Astrocyte of the cerebellum (primary cell): Measurements from ENCODE around the gene HPS3.
A peak's percentile ranks its signal among the peaks of the same experiment; 100 is the strongest.

Source experiments
- DNase-seq: peaks from one replicate; pipeline ENCODE4 v3.0.0-alpha.2; 2011; ENCODE audit warnings: low read depth
- H3K4me3 ChIP-seq: 2 replicates; pipeline ENCODE4 v1.5.1; 2011; ENCODE audit warnings: mild to moderate bottlenecking, low read depth, low read length, moderate library complexity
- CTCF ChIP-seq: IDR thresholded peaks from 2 replicates; pipeline ENCODE4 v1.5.1; 2012; ENCODE audit warnings: low read length, low read depth, moderate library complexity, mild to moderate bottlenecking; ENCODE audit errors: missing control alignments
- in situ Hi-C: cut with HindIII; loops from 2 replicates; pipeline ENCODE4 v1.10.0; 2017; ENCODE audit warnings: low sequenced_read_pairs

Gene HPS3

GRCh38 chr3:149086232-149086988 lies 43.0 kb upstream of the HPS3 start, which contains the start of gene HLTF:
TSS of gene HLTF (minus strand) at chr3:149086533. CDS start at chr3:149086336, 197 bp downstream.
- no peak for TF ChIP-seq CTCF
- in situ Hi-C loops: no loop called here
- H3K4me3 ChIP-seq: peak within 1 kb of the TSS; percentile 87
- peak; percentile 93 for DNase-seq

GRCh38 chr3:149087208-149087607 lies 42.2 kb upstream of the HPS3 start:
- DNase-seq: no peak
- in situ Hi-C loops: no loop called here
- no peak for TF ChIP-seq CTCF
- H3K4me3 ChIP-seq: no peak overlapping the region

- TF ChIP-seq CTCF: no peak
- no peak for DNase-seq
- in situ Hi-C loops: no loop called here
- H3K4me3 ChIP-seq: no peak overlapping the region
These were observed 40.0 kb upstream of the HPS3 start for GRCh38 chr3:149089395-149089794.

GRCh38 chr3:149090461-149090860 lies 39.0 kb upstream of the HPS3 start:
- DNase-seq: no peak
- TF ChIP-seq CTCF: no peak
- in situ Hi-C loops: no loop called here
- no peak overlapping the region for H3K4me3 ChIP-seq

GRCh38 chr3:149090907-149091306 lies 38.5 kb upstream of the HPS3 start:
- no peak for TF ChIP-seq CTCF
- in situ Hi-C loops: no loop called here
- no peak for DNase-seq
- no peak overlapping the region for H3K4me3 ChIP-seq

GRCh38 chr3:149091983-149092382 lies 37.5 kb upstream of the HPS3 start:
- in situ Hi-C loops: no loop called here
- no peak for DNase-seq
- H3K4me3 ChIP-seq: no peak overlapping the region
- TF ChIP-seq CTCF: no peak
